Mesendoderm (in vitro differentiated cells): Measurements from ENCODE around the gene XRCC1.
A peak's percentile ranks its signal among the peaks of the same experiment; 100 is the strongest.
"Not testable (repeated sequence)": the region's sequence is repeated elsewhere in the genome, so short reads cannot be mapped to it uniquely, and the experiment has no call there.

Source experiments
- DNase-seq: peaks from one replicate; pipeline ENCODE4 v3.0.0; 2013
- H2AK5ac ChIP-seq: 2 replicates; pipeline ENCODE4 v1.6.1; 2013; ENCODE audit warnings: low read length, inconsistent platforms
- H2BK120ac ChIP-seq: 2 replicates; pipeline ENCODE4 v1.6.1; 2013; ENCODE audit warnings: low read depth, mild to moderate bottlenecking, low read length, moderate library complexity, mixed read lengths
- H2BK15ac ChIP-seq: replicated peaks from 2 replicates; pipeline ENCODE4 v1.6.1; 2013; ENCODE audit warnings: low read depth, mild to moderate bottlenecking, moderate library complexity
- H2BK5ac ChIP-seq: 2 replicates; pipeline ENCODE4 v1.6.1; 2013; ENCODE audit warnings: low read length, inconsistent platforms
- H3K18ac ChIP-seq: 2 replicates; pipeline ENCODE4 v1.6.1; 2013; ENCODE audit warnings: mild to moderate bottlenecking, low read length, mixed read lengths
- H3K23ac ChIP-seq: one replicate; pipeline ENCODE4 v1.6.1; 2013; ENCODE audit warnings: low read length
- H3K27ac ChIP-seq: 2 replicates; pipeline ENCODE4 v1.5.1; 2013; ENCODE audit warnings: low read depth, mild to moderate bottlenecking, inconsistent platforms, low read length, moderate library complexity
- H3K27me3 ChIP-seq: 2 replicates; pipeline ENCODE4 v1.6.1; 2013; ENCODE audit warnings: low read length, control low read depth, mild to moderate bottlenecking, inconsistent platforms; ENCODE audit not compliant: insufficient read depth, poor library complexity
- H3K36me3 ChIP-seq: 2 replicates; pipeline ENCODE4 v1.6.1; 2013; ENCODE audit warnings: low read length, inconsistent platforms; ENCODE audit not compliant: control insufficient read depth, insufficient read depth
- H3K4ac ChIP-seq: one replicate; pipeline ENCODE4 v1.6.1; 2013; ENCODE audit warnings: low read depth, mild to moderate bottlenecking, low read length, moderate library complexity
- H3K4me1 ChIP-seq: 2 replicates; pipeline ENCODE4 v1.6.1; 2013; ENCODE audit warnings: low read depth, low read length, inconsistent platforms; ENCODE audit not compliant: control insufficient read depth
- H3K4me2 ChIP-seq: 2 replicates; pipeline ENCODE4 v1.6.1; 2013; ENCODE audit warnings: low read length
- H3K4me3 ChIP-seq: 2 replicates; pipeline ENCODE4 v1.5.1; 2013; ENCODE audit warnings: mild to moderate bottlenecking, low read length
- H3K56ac ChIP-seq: one replicate; pipeline ENCODE4 v1.6.1; 2013; ENCODE audit warnings: low read length
- H3K79me1 ChIP-seq: 2 replicates; pipeline ENCODE4 v1.6.1; 2013; ENCODE audit warnings: low read length, inconsistent platforms
- H3K79me2 ChIP-seq: 2 replicates; pipeline ENCODE4 v1.6.1; 2013; ENCODE audit warnings: mild to moderate bottlenecking, low read length; ENCODE audit not compliant: control insufficient read depth, insufficient read depth
- H3K9ac ChIP-seq: 2 replicates; pipeline ENCODE4 v1.6.1; 2013; ENCODE audit warnings: low read length, inconsistent platforms
- H4K5ac ChIP-seq: one replicate; pipeline ENCODE4 v1.6.1; 2013; ENCODE audit warnings: low read length
- H4K8ac ChIP-seq: one replicate; pipeline ENCODE4 v1.6.1; 2013; ENCODE audit warnings: low read depth, mild to moderate bottlenecking, control low read depth, low read length, moderate library complexity
- WGBS: extraction: QIAGEN DNeasy Blood & Tissue Kit; methylation state at CpG from one replicate; pipeline ENCODE4 v1.1.7; 2013; ENCODE audit warnings: low lambda C conversion rate, missing lambda C conversion rate; ENCODE audit not compliant: insufficient coverage; ENCODE audit errors: extremely low coverage; 5-methylcytosine and 5-hydroxymethylcytosine counted together

The XRCC1 gene

GRCh38 chr19:43519436-43520088, 55.8 kb downstream of the XRCC1 start:
- Histone ChIP-seq H3K27ac (no peak overlapping the region), H2BK5ac (no peak overlapping the region)
- no CpG with 5 or more reads among the region's 10 CpGs for WGBS

GRCh38 chr19:43518051-43518450, 57.3 kb downstream of the XRCC1 start:
- H3K9ac ChIP-seq, result no peak overlapping the region
- H3K18ac ChIP-seq, result no peak overlapping the region
- H3K56ac ChIP-seq, result no peak overlapping the region
- no peaks in the 10 kb centered on the region for H3K27me3 ChIP-seq
- H2AK5ac ChIP-seq, result no peak overlapping the region
- H3K79me2 ChIP-seq, result no peaks in the 10 kb centered on the region
- H3K23ac ChIP-seq, result no peak overlapping the region
- H4K5ac ChIP-seq, result no peak overlapping the region
- no peaks in the 10 kb centered on the region for H3K4me1 ChIP-seq
- H3K27ac ChIP-seq, result no peak overlapping the region
- no peak overlapping the region for H2BK120ac ChIP-seq
- no peak overlapping the region for H4K8ac ChIP-seq
- no peak overlapping the region for H3K4me2 ChIP-seq
- WGBS, result no CpG with 5 or more reads among the region's 4 CpGs
- H3K79me1 ChIP-seq, result no peaks in the 10 kb centered on the region
- no peaks in the 10 kb centered on the region for H3K36me3 ChIP-seq
- no peak for DNase-seq
- no peak overlapping the region for H2BK15ac ChIP-seq
- H3K4ac ChIP-seq, result no peak overlapping the region
- H3K4me3 ChIP-seq, result no peak overlapping the region
- no peak overlapping the region for H2BK5ac ChIP-seq

More at GRCh38 chr19:43519436-43520088, 55.8 kb downstream of the XRCC1 start:
- no peak overlapping the region for H2AK5ac ChIP-seq
- H2BK15ac ChIP-seq, result no peak overlapping the region
- H3K27me3 ChIP-seq, result no peaks in the 10 kb centered on the region
- no peak overlapping the region for H4K8ac ChIP-seq
- no peak overlapping the region for H3K9ac ChIP-seq
- no peak overlapping the region for H3K4me2 ChIP-seq
- DNase-seq, result peak; percentile 91
- H3K4ac ChIP-seq, result no peak overlapping the region
- H3K36me3 ChIP-seq, result no peaks in the 10 kb centered on the region
- H3K56ac ChIP-seq, result no peak overlapping the region
- no peaks in the 10 kb centered on the region for H3K79me1 ChIP-seq
- H3K4me1 ChIP-seq, result no peaks in the 10 kb centered on the region
- no peaks in the 10 kb centered on the region for H3K79me2 ChIP-seq
- no peak overlapping the region for H2BK120ac ChIP-seq
- no peak overlapping the region for H3K18ac ChIP-seq
- H3K23ac ChIP-seq, result no peak overlapping the region
- H4K5ac ChIP-seq, result no peak overlapping the region
- no peak overlapping the region for H3K4me3 ChIP-seq

- H3K56ac ChIP-seq, H4K8ac ChIP-seq, H2BK5ac ChIP-seq, H3K36me3 ChIP-seq, H2BK15ac ChIP-seq, H3K4me1 ChIP-seq, H3K4me2 ChIP-seq, H3K18ac ChIP-seq, H4K5ac ChIP-seq, H3K79me1 ChIP-seq, H2BK120ac ChIP-seq, H3K4ac ChIP-seq, H3K9ac ChIP-seq, H3K27ac ChIP-seq, H2AK5ac ChIP-seq, DNase-seq, H3K4me3 ChIP-seq, H3K79me2 ChIP-seq, H3K27me3 ChIP-seq, H3K23ac ChIP-seq: not testable (repeated sequence)
These were observed 62.9 kb downstream of the XRCC1 start for GRCh38 chr19:43512399-43512798.

- H4K5ac ChIP-seq, result no peak overlapping the region
- H2BK5ac ChIP-seq, result no peak overlapping the region
- no peak overlapping the region for H3K18ac ChIP-seq
- no peak overlapping the region for H4K8ac ChIP-seq
- H3K56ac ChIP-seq, result no peak overlapping the region
- no peaks in the 10 kb centered on the region for H3K79me1 ChIP-seq
- H3K9ac ChIP-seq, result no peak overlapping the region
- H3K4me2 ChIP-seq, result no peak overlapping the region
- no peak overlapping the region for H3K4ac ChIP-seq
- DNase-seq, result no peak
- no peak overlapping the region for H3K4me3 ChIP-seq
- no CpG with 5 or more reads among the region's 5 CpGs for WGBS
- no peak overlapping the region for H3K23ac ChIP-seq
- H2AK5ac ChIP-seq, result no peak overlapping the region
- no peak overlapping the region for H3K27ac ChIP-seq
- H2BK120ac ChIP-seq, result no peak overlapping the region
- H3K27me3 ChIP-seq, result no peaks in the 10 kb centered on the region
- no peak overlapping the region for H2BK15ac ChIP-seq
- no peaks in the 10 kb centered on the region for H3K79me2 ChIP-seq
- no peaks in the 10 kb centered on the region for H3K36me3 ChIP-seq
- no peaks in the 10 kb centered on the region for H3K4me1 ChIP-seq
These were observed 64.0 kb downstream of the XRCC1 start for GRCh38 chr19:43511324-43511723.

GRCh38 chr19:43510713-43511112, 64.6 kb downstream of the XRCC1 start:
- H2BK15ac ChIP-seq, result no peak overlapping the region
- H2AK5ac ChIP-seq, result no peak overlapping the region
- no peaks in the 10 kb centered on the region for H3K4me1 ChIP-seq
- no peak overlapping the region for H3K9ac ChIP-seq
- H3K79me1 ChIP-seq, result no peaks in the 10 kb centered on the region
- no CpG with 5 or more reads among the region's 9 CpGs for WGBS
- H3K23ac ChIP-seq, result no peak overlapping the region
- DNase-seq, result no peak
- no peak overlapping the region for H2BK5ac ChIP-seq
- no peaks in the 10 kb centered on the region for H3K79me2 ChIP-seq
- no peak overlapping the region for H3K56ac ChIP-seq
- no peaks in the 10 kb centered on the region for H3K36me3 ChIP-seq
- no peak overlapping the region for H4K5ac ChIP-seq
- H4K8ac ChIP-seq, result no peak overlapping the region
- no peak overlapping the region for H3K4me3 ChIP-seq
- H3K27ac ChIP-seq, result no peak overlapping the region
- no peak overlapping the region for H2BK120ac ChIP-seq
- H3K27me3 ChIP-seq, result no peaks in the 10 kb centered on the region
- no peak overlapping the region for H3K4me2 ChIP-seq
- H3K4ac ChIP-seq, result no peak overlapping the region
- H3K18ac ChIP-seq, result no peak overlapping the region

- Histone ChIP-seq H3K27me3 (peaks cover 2% of the 10 kb centered on the region), H4K5ac (no peak overlapping the region), H3K4me3 (no peak overlapping the region), H4K8ac (no peak overlapping the region), H2BK15ac (no peak overlapping the region), H3K23ac (no peak overlapping the region), H3K79me2 (no peaks in the 10 kb centered on the region), H3K27ac (no peak overlapping the region), H2BK5ac (no peak overlapping the region), H2AK5ac (no peak overlapping the region), H3K4me2 (no peak overlapping the region), H2BK120ac (no peak overlapping the region), H3K36me3 (no peaks in the 10 kb centered on the region), H3K9ac (no peak overlapping the region), H3K56ac (no peak overlapping the region), H3K4me1 (no peaks in the 10 kb centered on the region), H3K18ac (no peak overlapping the region), H3K79me1 (no peaks in the 10 kb centered on the region), H3K4ac (no peak overlapping the region)
- DNase-seq, result peak; percentile 20
- WGBS, result no CpG with 5 or more reads among the region's 2 CpGs
These were observed 67.4 kb downstream of the XRCC1 start for GRCh38 chr19:43507880-43508279.
